ENCODE measurements around the gene CD1E.
"Not testable (repeated sequence)": the region's sequence is repeated elsewhere in the genome, so short reads cannot be mapped to it uniquely, and the experiment has no call there.

CD1E gene

GRCh38 chr1:158353303-158354075 lies at the start of gene CD1E:
CD1E (plus strand) TSS chr1:158353894; CDS start chr1:158353989, 95 bp downstream.
- no peak for DNase-seq

- no peak for DNase-seq
These were observed 43.1 kb upstream of the CD1E start for GRCh38 chr1:158310623-158311022.

- DNase-seq: no peak
These were observed 42.6 kb upstream of the CD1E start for GRCh38 chr1:158311066-158311465.

GRCh38 chr1:158323866-158324265 lies 29.8 kb upstream of the CD1E start:
- no peak for DNase-seq

GRCh38 chr1:158324395-158324794 lies 29.3 kb upstream of the CD1E start:
- DNase-seq: no peak

GRCh38 chr1:158327481-158327880 lies 26.2 kb upstream of the CD1E start:
- DNase-seq: no peak

- DNase-seq: no peak
These were observed 25.3 kb upstream of the CD1E start for GRCh38 chr1:158328426-158328825.

GRCh38 chr1:158329300-158329699 lies 24.4 kb upstream of the CD1E start:
- no peak for DNase-seq

- DNase-seq: no peak
These were observed 24.0 kb upstream of the CD1E start for GRCh38 chr1:158329733-158330132.

GRCh38 chr1:158330391-158331105 lies 23.1 kb upstream of the CD1E start:
- no peak for DNase-seq

GRCh38 chr1:158331106-158331425 lies 22.6 kb upstream of the CD1E start:
- no peak for DNase-seq

- DNase-seq: no peak
These were observed 22.1 kb upstream of the CD1E start, which contains the start of gene CD1B for GRCh38 chr1:158331481-158332150. CD1B (minus strand) TSS chr1:158331531; CDS start chr1:158331423, 108 bp downstream.

- no peak for DNase-seq
These were observed 20.1 kb upstream of the CD1E start for GRCh38 chr1:158333405-158334155.

GRCh38 chr1:158334526-158335212 lies 19.0 kb upstream of the CD1E start:
- DNase-seq: no peak

- DNase-seq: no peak
These were observed 18.5 kb upstream of the CD1E start for GRCh38 chr1:158335213-158335532.

GRCh38 chr1:158336413-158336812 lies 17.3 kb upstream of the CD1E start:
- not testable (repeated sequence) for DNase-seq

GRCh38 chr1:158348946-158349345 lies 4.7 kb upstream of the CD1E start:
- not testable (repeated sequence) for DNase-seq

GRCh38 chr1:158354255-158354654 lies 561 bp downstream of the CD1E start:
- no peak for DNase-seq

GRCh38 chr1:158355773-158356285 lies 2.1 kb downstream of the CD1E start:
- DNase-seq: no peak

- no peak for DNase-seq
These were observed 2.9 kb downstream of the CD1E start for GRCh38 chr1:158356616-158357015.

- DNase-seq: no peak
These were observed 3.7 kb downstream of the CD1E start for GRCh38 chr1:158357441-158357840.

- no peak for DNase-seq
These were observed 8.8 kb downstream of the CD1E start for GRCh38 chr1:158362482-158362881.

Measured in NCI-H446 treated with DMSO at 0.1 percent for 48 hours (cell line).